ENCODE data around the gene KCNQ4.

DNA sequence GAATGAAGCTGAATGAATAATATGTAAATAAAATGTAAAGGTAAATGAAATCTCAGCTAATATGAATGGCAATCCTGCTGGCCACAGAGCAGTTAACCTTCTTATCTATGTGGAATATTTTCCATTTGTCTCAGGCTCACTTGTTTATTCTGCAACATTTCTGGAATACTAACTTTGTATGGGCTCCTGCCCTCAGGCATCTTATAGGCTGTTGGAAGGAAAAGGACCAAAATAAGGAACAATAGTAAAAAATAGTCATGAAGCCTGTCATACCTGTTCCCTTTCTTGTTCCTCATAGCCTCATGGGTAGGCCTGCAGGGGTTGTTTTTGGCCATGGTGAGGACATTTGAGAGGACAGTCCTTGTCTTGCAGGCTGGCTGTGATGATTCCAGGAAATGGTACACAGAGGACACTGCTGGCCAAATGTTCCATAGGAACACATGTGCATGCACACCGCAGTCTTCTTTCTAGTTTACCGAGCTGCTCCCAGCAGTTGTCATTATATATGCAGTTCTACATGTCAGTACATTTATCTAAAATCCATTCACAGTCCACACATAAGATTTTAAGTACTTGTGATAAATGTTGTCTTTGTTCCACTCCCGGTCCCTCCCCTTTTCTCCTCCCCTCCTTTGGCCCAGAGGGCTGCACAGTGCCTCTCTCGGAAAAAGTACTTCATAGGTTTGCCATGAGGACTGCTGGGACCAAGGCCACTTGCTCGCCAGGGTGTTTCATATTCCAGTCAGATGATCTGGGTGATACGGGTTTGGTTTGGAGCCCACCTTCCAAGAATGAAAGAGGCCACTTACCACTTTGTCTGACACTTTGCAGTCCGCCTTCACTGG is 15.2 kb upstream of the KCNQ4 start:
- TF ChIP-seq, protein P1, sequence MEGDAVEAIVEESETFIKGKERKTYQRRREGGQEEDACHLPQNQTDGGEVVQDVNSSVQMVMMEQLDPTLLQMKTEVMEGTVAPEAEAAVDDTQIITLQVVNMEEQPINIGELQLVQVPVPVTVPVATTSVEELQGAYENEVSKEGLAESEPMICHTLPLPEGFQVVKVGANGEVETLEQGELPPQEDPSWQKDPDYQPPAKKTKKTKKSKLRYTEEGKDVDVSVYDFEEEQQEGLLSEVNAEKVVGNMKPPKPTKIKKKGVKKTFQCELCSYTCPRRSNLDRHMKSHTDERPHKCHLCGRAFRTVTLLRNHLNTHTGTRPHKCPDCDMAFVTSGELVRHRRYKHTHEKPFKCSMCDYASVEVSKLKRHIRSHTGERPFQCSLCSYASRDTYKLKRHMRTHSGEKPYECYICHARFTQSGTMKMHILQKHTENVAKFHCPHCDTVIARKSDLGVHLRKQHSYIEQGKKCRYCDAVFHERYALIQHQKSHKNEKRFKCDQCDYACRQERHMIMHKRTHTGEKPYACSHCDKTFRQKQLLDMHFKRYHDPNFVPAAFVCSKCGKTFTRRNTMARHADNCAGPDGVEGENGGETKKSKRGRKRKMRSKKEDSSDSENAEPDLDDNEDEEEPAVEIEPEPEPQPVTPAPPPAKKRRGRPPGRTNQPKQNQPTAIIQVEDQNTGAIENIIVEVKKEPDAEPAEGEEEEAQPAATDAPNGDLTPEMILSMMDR (IDR thresholded peaks at IDR 0.05) = no peak
- TF ChIP-seq POLR2A (IDR thresholded peaks at IDR 0.05) = no peak
